C4-2B (cell line): ENCODE data around the gene DCAF6.

Experiments used
- H3K27ac ChIP-seq: fragments of 450-650 bp; 2 replicates; pipeline ENCODE4 v1.5.1; 2017
- CTCF ChIP-seq: fragments of 450-650 bp; conservative IDR thresholded peaks from 2 replicates; pipeline ENCODE4 v1.5.1; 2017; ENCODE audit warnings: mild to moderate bottlenecking
- ZFX ChIP-seq: fragments of 450-650 bp; IDR thresholded peaks from 2 replicates; pipeline ENCODE4 v1.6.1; 2017

Gene DCAF6

GRCh38 chr1:167904652-167905130, 31.8 kb upstream of the DCAF6 start:
- TF ChIP-seq ZFX (no peak), CTCF (no peak)
- H3K27ac ChIP-seq = no peak overlapping the region

GRCh38 chr1:167905182-167905581, 31.3 kb upstream of the DCAF6 start:
- no peak overlapping the region for H3K27ac ChIP-seq
- no peak for TF ChIP-seq CTCF
- TF ChIP-seq ZFX = no peak

GRCh38 chr1:167905671-167906070, 30.8 kb upstream of the DCAF6 start:
- H3K27ac ChIP-seq = no peak overlapping the region
- TF ChIP-seq ZFX (no peak), CTCF (no peak)

- H3K27ac ChIP-seq = peak overlapping the region; percentile 92; the same call in 1 of the 2 replicates
- TF ChIP-seq CTCF (no peak), ZFX (no peak)
These were observed 26.7 kb upstream of the DCAF6 start for GRCh38 chr1:167909691-167910180.

GRCh38 chr1:167910530-167910929, 26.0 kb upstream of the DCAF6 start:
- peak overlapping the region; percentile 92; the same call in 1 of the 2 replicates for H3K27ac ChIP-seq
- TF ChIP-seq ZFX (no peak), CTCF (no peak)

- no peak for TF ChIP-seq ZFX
- TF ChIP-seq CTCF = no peak
- peak overlapping the region; percentile 96; the same call in 1 of the 2 replicates for H3K27ac ChIP-seq
These were observed 25.1 kb upstream of the DCAF6 start for GRCh38 chr1:167911413-167911812.

- TF ChIP-seq ZFX (no peak), CTCF (no peak)
- H3K27ac ChIP-seq = peak overlapping the region; percentile 96
These were observed 24.2 kb upstream of the DCAF6 start for GRCh38 chr1:167912294-167912693.
